CD14-positive monocyte (primary cell): ENCODE data around the gene DCDC2B. TPM values are rescaled to one million over a fixed set of nuclear protein-coding genes. Genes with fewer than 3 reads are reported as not detected.
A peak's percentile ranks its signal among the peaks of the same experiment; 100 is the strongest.

Source experiments
- DNase-seq, 3 donors: peaks; one replicate each; pipeline ENCODE4 v3.0.0-alpha.2; 2011 to 2022
- H2AFZ ChIP-seq: 2 replicates; pipeline ENCODE4 v1.6.0; 2012; ENCODE audit warnings: mild to moderate bottlenecking, low read depth, low read length, inconsistent platforms; ENCODE audit not compliant: insufficient read depth, poor library complexity, severe bottlenecking
- H3K27ac ChIP-seq, 2 donors: 1 replicate in 1 of 2; 2 replicates in 1 of 2; pipeline ENCODE4 v1.5.1; 2012 to 2013; ENCODE audit warnings: low read length in 2 of 2, control low read depth in 1 of 2, inconsistent platforms in 1 of 2, low read depth in 1 of 2, mild to moderate bottlenecking in 1 of 2
- H3K27me3 ChIP-seq, 2 donors: one replicate each; pipeline versions ENCODE4 v1.6.0 to v1.6.1; 2011 to 2013; ENCODE audit warnings: low read length in 2 of 2; ENCODE audit not compliant: control insufficient read depth in 2 of 2, insufficient read depth in 2 of 2
- H3K36me3 ChIP-seq, 2 donors: replicated peaks in 1 of 2; 1 replicate in 1 of 2; 2 replicates in 1 of 2; pipeline versions ENCODE4 v1.5.1 to v1.6.1; 2012 to 2013; ENCODE audit warnings: low read length in 2 of 2, control low read depth in 1 of 2, inconsistent platforms in 1 of 2, mild to moderate bottlenecking in 1 of 2; ENCODE audit not compliant: insufficient read depth in 2 of 2, control insufficient read depth in 1 of 2
- H3K4me1 ChIP-seq, 2 donors: 1 replicate in 1 of 2; 2 replicates in 1 of 2; pipeline versions ENCODE4 v1.5.1 to v1.6.1; 2012 to 2013; ENCODE audit warnings: low read length in 2 of 2, control low read depth in 1 of 2, inconsistent platforms in 1 of 2, mild to moderate bottlenecking in 1 of 2, moderate library complexity in 1 of 2; ENCODE audit not compliant: insufficient read depth in 2 of 2, control insufficient read depth in 1 of 2
- H3K4me2 ChIP-seq: replicated peaks from 2 replicates; pipeline ENCODE3; 2012; ENCODE audit warnings: low read length, moderate library complexity, mild to moderate bottlenecking; ENCODE audit not compliant: poor library complexity, severe bottlenecking; ENCODE audit errors: extremely low read depth
- H3K4me3 ChIP-seq, 3 experiments: fragments of 200-600 bp in 1 of 3; sonication (generic) in 1 of 3; replicated peaks in 1 of 3; 1 replicate in 2 of 3; 2 replicates in 1 of 3; pipeline ENCODE4 v1.5.1; 2011 to 2013; ENCODE audit warnings: low read length in 3 of 3, mild to moderate bottlenecking in 3 of 3, control low read depth in 2 of 3, low read depth in 2 of 3, inconsistent platforms in 1 of 3, moderate library complexity in 1 of 3
- H3K79me2 ChIP-seq: 2 replicates; pipeline ENCODE4 v1.6.0; 2012; ENCODE audit warnings: mild to moderate bottlenecking, control low read depth, inconsistent platforms, low read length, moderate library complexity; ENCODE audit not compliant: insufficient read depth
- H3K9ac ChIP-seq: 2 replicates; pipeline ENCODE4 v1.6.0; 2017; ENCODE audit warnings: low read length, mild to moderate bottlenecking; ENCODE audit not compliant: insufficient read depth, poor library complexity, severe bottlenecking
- H3K9me3 ChIP-seq, 2 donors: replicated peaks in 1 of 2; 1 replicate in 1 of 2; 2 replicates in 1 of 2; pipeline versions ENCODE4 v1.5.1 to v1.6.1; 2012 to 2013; ENCODE audit warnings: low read length in 2 of 2, control low read depth in 1 of 2; ENCODE audit not compliant: control insufficient read depth in 1 of 2, insufficient read depth in 1 of 2
- H4K20me1 ChIP-seq: 2 replicates; pipeline ENCODE4 v1.6.0; 2012; ENCODE audit warnings: mild to moderate bottlenecking, low read length, control low read depth, moderate library complexity; ENCODE audit not compliant: insufficient read depth
- H3K27ac Mint-ChIP-seq, 7 donors: one replicate each; pipeline ENCODE4 v1.8.0; 2020; ENCODE audit warnings: mild to moderate bottlenecking in 7 of 7, mixed read lengths in 7 of 7, moderate library complexity in 6 of 7, inconsistent platforms in 2 of 7
- H3K27me3 Mint-ChIP-seq, 3 donors: one replicate each; pipeline ENCODE4 v1.8.0; 2021 to 2022; ENCODE audit warnings: low read depth in 3 of 3, mild to moderate bottlenecking in 3 of 3, mixed read lengths in 3 of 3, moderate library complexity in 3 of 3, inconsistent platforms in 1 of 3
- H3K36me3 Mint-ChIP-seq, 2 donors: one replicate each; pipeline ENCODE4 v1.8.0; 2020; ENCODE audit warnings: mixed read lengths in 2 of 2, inconsistent platforms in 1 of 2, mild to moderate bottlenecking in 1 of 2
- H3K4me1 Mint-ChIP-seq: one replicate; pipeline ENCODE4 v1.8.0; 2020; ENCODE audit warnings: mild to moderate bottlenecking, mixed read lengths
- H3K4me3 Mint-ChIP-seq, 2 donors: one replicate each; pipeline ENCODE4 v1.8.0; 2020; ENCODE audit warnings: mild to moderate bottlenecking in 2 of 2, mixed read lengths in 2 of 2, moderate library complexity in 1 of 2
- H3K9me3 Mint-ChIP-seq, 7 donors: one replicate each; pipeline ENCODE4 v1.8.0; 2020 to 2022; ENCODE audit warnings: mixed read lengths in 7 of 7, mild to moderate bottlenecking in 6 of 7, moderate library complexity in 6 of 7, inconsistent platforms in 2 of 7
- WGBS: methylation state at CpG from one replicate; pipeline ENCODE4 v1.1.5; 2013; ENCODE audit warnings: missing lambda C conversion rate; ENCODE audit not compliant: insufficient coverage; 5-methylcytosine and 5-hydroxymethylcytosine counted together
- intact Hi-C, 2 donors: fragments of 100-400 bp; cut with micrococcal nuclease; formaldehyde crosslinking; loops; one replicate each; pipeline versions ENCODE4 v1.15.0 to v1.15.1; 2023
- polyA plus RNA-seq, 3 donors: library from polyadenylated mRNA; depleted of rRNA in 1 of 3; unstranded in 2 of 3; stranded (reverse) in 1 of 3; fragments of 300-500 nt in 2 of 3; fragments of >200 nt in 1 of 3; fragmentation: Illumina TruSeq in 2 of 3; gene quantifications; 1 replicate in 2 of 3; 2 replicates in 1 of 3; pipeline ENCODE4 v1.2.3, GENCODE V29; 2012 to 2021
- TF ChIP-seq, protein P1 (sequence below): fragments of 200-600 bp; IDR thresholded peaks from one replicate; pipeline ENCODE4 v1.8.0; 2022; ENCODE audit warnings: antibody characterized with exemption, mild to moderate bottlenecking

DCDC2B gene
- polyA plus RNA-seq, 3 donors: not detected

DNA sequence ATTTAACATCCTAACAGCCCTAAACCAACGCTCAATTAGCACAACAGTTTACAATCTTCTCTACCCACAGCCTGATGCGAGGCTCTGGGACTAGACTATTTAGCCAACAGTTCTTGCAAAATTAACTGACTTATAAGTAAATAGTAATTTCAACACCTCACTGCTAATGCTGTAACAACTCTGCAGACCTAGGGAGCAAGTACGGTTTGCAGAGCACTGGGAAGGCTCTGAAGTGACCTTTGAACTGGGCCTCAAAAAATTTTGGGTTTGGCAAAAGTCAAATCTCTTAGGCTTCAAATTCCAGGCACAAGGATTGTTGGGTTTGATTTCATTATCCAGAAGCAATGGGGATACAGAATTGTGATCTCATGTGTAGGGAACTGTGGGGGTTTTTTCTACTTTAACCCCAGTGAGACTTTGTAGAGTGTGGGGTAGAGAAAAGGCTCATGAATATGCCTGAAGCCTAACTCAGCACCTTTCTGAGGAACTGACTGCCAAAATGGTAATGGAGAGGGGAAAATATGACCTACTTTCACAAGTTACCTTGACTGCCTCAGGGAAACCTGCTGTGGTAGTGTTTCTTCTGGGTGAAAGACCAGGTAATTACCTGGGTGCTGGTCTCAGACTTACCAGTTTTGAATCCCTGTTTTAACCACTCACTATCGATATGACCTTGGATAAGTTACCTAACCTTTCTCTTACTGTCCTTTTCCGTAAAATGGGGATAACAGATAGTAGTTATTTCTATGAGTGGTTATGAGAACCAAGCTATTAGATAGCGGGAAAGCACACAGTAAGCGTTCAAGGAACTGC lies 30.3 kb upstream of the DCDC2B start:
- peak overlapping the region; percentile 57 to 99 (median 97) for H3K27ac Mint-ChIP-seq
- peak in 1 of 3 donors; percentile 28 for DNase-seq
- peaks cover 38% of the 10 kb centered on the region for H3K4me1 Mint-ChIP-seq
- no peaks in the 10 kb centered on the region for H3K27me3 Mint-ChIP-seq
- Histone ChIP-seq H3K27ac (peak overlapping the region in 1 of 2 donors; percentile 83), H3K36me3 (peaks cover 21 to 36% of the 10 kb centered on the region in 2 donors), H4K20me1 (peaks cover 14% of the 10 kb centered on the region), H3K27me3 (no peaks in the 10 kb centered on the region), H3K79me2 (peaks cover 31% of the 10 kb centered on the region), H3K4me1 (peaks cover 35 to 41% of the 10 kb centered on the region in 2 donors), H2AFZ (peak overlapping the region; percentile 88), H3K4me3 (peak overlapping the region in 2 of 3 experiments; percentile 57 to 77), H3K9me3 (no peaks in the 10 kb centered on the region), H3K4me2 (peak overlapping the region; percentile 86), H3K9ac (peak overlapping the region; percentile 75)
- no peaks in the 10 kb centered on the region for H3K9me3 Mint-ChIP-seq
- peaks cover 18 to 39% of the 10 kb centered on the region in 2 donors for H3K36me3 Mint-ChIP-seq
- TF ChIP-seq, protein P1, sequence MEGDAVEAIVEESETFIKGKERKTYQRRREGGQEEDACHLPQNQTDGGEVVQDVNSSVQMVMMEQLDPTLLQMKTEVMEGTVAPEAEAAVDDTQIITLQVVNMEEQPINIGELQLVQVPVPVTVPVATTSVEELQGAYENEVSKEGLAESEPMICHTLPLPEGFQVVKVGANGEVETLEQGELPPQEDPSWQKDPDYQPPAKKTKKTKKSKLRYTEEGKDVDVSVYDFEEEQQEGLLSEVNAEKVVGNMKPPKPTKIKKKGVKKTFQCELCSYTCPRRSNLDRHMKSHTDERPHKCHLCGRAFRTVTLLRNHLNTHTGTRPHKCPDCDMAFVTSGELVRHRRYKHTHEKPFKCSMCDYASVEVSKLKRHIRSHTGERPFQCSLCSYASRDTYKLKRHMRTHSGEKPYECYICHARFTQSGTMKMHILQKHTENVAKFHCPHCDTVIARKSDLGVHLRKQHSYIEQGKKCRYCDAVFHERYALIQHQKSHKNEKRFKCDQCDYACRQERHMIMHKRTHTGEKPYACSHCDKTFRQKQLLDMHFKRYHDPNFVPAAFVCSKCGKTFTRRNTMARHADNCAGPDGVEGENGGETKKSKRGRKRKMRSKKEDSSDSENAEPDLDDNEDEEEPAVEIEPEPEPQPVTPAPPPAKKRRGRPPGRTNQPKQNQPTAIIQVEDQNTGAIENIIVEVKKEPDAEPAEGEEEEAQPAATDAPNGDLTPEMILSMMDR: no peak
- peak overlapping the region in 1 of 2 donors; percentile 88 for H3K4me3 Mint-ChIP-seq
- intact Hi-C loops: no loop called here
- 41% methylated on average over 5 of the region's 7 CpGs for WGBS

DNA sequence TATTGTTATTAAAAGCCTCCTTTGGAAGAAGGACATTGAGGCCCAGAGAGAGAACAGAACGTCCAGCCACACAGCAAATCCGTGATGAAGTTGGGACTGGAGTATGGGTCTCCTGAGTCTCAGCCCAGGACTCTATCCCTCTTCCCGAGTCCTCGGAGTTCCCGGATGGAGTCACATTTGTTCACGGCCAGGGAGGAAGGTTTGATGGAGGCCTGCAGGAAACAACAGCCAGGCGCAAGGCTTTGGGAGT lies 29.8 kb upstream of the DCDC2B start:
- TF ChIP-seq, protein P1: no peak
- H3K9ac ChIP-seq: peak overlapping the region; percentile 75
- H4K20me1 ChIP-seq: peaks cover 18% of the 10 kb centered on the region
- peaks cover 35 to 41% of the 10 kb centered on the region in 2 donors for H3K4me1 ChIP-seq
- peaks cover 34% of the 10 kb centered on the region for H3K79me2 ChIP-seq
- peak overlapping the region; percentile 83 to 87 for H3K27ac ChIP-seq
- H3K4me1 Mint-ChIP-seq: peaks cover 40% of the 10 kb centered on the region
- no peak for DNase-seq
- peak overlapping the region; percentile 88 for H2AFZ ChIP-seq
- peak overlapping the region; percentile 86 for H3K4me2 ChIP-seq
- H3K9me3 Mint-ChIP-seq: no peaks in the 10 kb centered on the region
- no peaks in the 10 kb centered on the region for H3K9me3 ChIP-seq
- H3K4me3 Mint-ChIP-seq: peak overlapping the region; percentile 88 to 92
- H3K36me3 ChIP-seq: peaks cover 19 to 36% of the 10 kb centered on the region in 2 donors
- no peaks in the 10 kb centered on the region for H3K27me3 ChIP-seq
- intact Hi-C loops: no loop called here
- peak overlapping the region; percentile 57 to 99 (median 97) for H3K27ac Mint-ChIP-seq
- WGBS: 34% methylated on average over 7 of the region's 7 CpGs
- H3K4me3 ChIP-seq: peak overlapping the region; percentile 57 to 83 (median 77)
- H3K36me3 Mint-ChIP-seq: peaks cover 19 to 38% of the 10 kb centered on the region in 2 donors
- H3K27me3 Mint-ChIP-seq: peaks cover 0 to 2% (median 0%) of the 10 kb centered on the region in 3 donors
